Measurements from ENCODE around the gene PLEKHG2.

GRCh38 chr19:39403331-39404312 lies 8.8 kb upstream of the PLEKHG2 start:
- no peak for TF ChIP-seq EZH2 (IDR thresholded peaks at IDR 0.05; ENCODE audit: borderline replicate concordance)
- TF ChIP-seq, protein P1, sequence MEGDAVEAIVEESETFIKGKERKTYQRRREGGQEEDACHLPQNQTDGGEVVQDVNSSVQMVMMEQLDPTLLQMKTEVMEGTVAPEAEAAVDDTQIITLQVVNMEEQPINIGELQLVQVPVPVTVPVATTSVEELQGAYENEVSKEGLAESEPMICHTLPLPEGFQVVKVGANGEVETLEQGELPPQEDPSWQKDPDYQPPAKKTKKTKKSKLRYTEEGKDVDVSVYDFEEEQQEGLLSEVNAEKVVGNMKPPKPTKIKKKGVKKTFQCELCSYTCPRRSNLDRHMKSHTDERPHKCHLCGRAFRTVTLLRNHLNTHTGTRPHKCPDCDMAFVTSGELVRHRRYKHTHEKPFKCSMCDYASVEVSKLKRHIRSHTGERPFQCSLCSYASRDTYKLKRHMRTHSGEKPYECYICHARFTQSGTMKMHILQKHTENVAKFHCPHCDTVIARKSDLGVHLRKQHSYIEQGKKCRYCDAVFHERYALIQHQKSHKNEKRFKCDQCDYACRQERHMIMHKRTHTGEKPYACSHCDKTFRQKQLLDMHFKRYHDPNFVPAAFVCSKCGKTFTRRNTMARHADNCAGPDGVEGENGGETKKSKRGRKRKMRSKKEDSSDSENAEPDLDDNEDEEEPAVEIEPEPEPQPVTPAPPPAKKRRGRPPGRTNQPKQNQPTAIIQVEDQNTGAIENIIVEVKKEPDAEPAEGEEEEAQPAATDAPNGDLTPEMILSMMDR (IDR thresholded peaks at IDR 0.05; ENCODE audit: poor library complexity), result no peak
- TF ChIP-seq EZH2phosphoT487 (IDR thresholded peaks at IDR 0.05; ENCODE audit: low read depth, severe bottlenecking, unreplicated experiment), result no peak
